Suprapubic skin (tissue), 4 donors: ENCODE measurements around the gene NCOA5.

ENCODE experiments used
- CTCF ChIP-seq, 2 donors: fragments of 200-600 bp in 1 of 2; fragments of 450-650 bp in 1 of 2; sonication (generic) in 1 of 2; IDR thresholded peaks; one replicate each; pipeline ENCODE4 v1.5.1; 2016 to 2019; ENCODE audit warnings: antibody characterized with exemption in 2 of 2, mild to moderate bottlenecking in 1 of 2, moderate library complexity in 1 of 2
- POLR2A ChIP-seq, 2 donors: fragments of 450-650 bp; IDR thresholded peaks; one replicate each; pipeline ENCODE4 v1.6.1; 2017; ENCODE audit warnings: antibody characterized with exemption in 2 of 2, mild to moderate bottlenecking in 2 of 2, moderate library complexity in 2 of 2
- POLR2AphosphoS5 ChIP-seq, 3 donors: sonication (generic); formaldehyde crosslinking; IDR thresholded peaks; one replicate each; pipeline ENCODE4 v1.6.1; 2017; ENCODE audit warnings: antibody characterized with exemption in 3 of 3

DNA sequence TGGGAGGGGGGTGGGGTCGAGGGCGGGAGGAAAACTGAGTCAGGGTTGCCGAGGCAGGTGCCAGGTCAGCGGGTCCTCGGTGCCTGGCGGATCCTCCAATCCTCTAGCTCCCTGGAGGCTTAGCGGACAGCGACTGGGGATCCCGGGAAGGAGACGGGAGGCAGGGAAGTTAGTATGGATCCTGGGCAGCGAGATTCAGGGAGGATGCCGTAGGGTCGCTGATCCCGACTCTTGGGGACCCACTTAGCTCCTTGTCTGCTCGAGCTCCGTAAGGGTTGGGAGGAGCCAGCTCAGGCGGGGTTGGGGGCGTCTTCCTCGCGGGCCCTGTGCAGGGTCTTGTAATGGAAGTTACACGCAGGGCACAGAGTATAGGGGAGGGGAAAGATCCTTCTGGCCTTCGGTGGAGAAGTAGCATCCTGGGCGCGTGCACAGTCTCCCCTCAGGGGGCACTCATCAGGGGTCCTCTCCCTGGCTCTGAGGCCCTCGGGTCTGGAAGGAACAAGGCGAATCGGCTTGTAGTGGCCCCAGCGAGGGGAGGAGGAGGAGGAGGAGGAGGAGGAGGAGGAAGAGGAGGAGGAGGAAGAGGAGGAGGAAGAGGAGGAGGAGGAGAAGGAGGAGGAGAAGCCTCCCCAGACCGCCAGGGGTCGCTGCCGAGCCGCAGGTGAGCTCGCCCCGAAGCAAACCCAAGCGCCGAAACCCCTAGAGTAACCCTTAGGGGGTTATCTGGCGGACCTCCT lies 67.2 kb downstream of the NCOA5 start:
- TF ChIP-seq CTCF (IDR thresholded peaks at IDR 0.05) (peak; percentile 14 to 73), POLR2AphosphoS5 (IDR thresholded peaks at IDR 0.05) (no peak), POLR2A (IDR thresholded peaks at IDR 0.05) (no peak)
